Lung (tissue), 12 donors: Measurements from ENCODE around the gene REC8. TPM values are rescaled to one million over a fixed set of nuclear protein-coding genes. Genes with fewer than 3 reads are reported as not detected.

Source experiments
- ATAC-seq: fragments of 200-7000 bp; cut with Tn5 transposase; one replicate; pipeline ENCODE4 v1.9.1; 2020; ENCODE audit warnings: moderate number of reproducible peaks; ENCODE audit not compliant: insufficient read depth, low FRiP score
- DNase-seq, 3 donors: peaks; one replicate each; pipeline ENCODE4 v3.0.0-alpha.2; 2013 to 2017
- H3K27ac ChIP-seq, 2 donors: one replicate each; pipeline ENCODE4 v1.5.1; 2013; ENCODE audit warnings: mild to moderate bottlenecking in 2 of 2, moderate library complexity in 2 of 2, control low read depth in 1 of 2, inconsistent platforms in 1 of 2, low read depth in 1 of 2, low read length in 1 of 2
- H3K27me3 ChIP-seq, 3 donors: one replicate each; pipeline ENCODE4 v1.5.1; 2013; ENCODE audit warnings: low read length in 2 of 3; ENCODE audit not compliant: control insufficient read depth in 3 of 3, insufficient read depth in 3 of 3
- H3K36me3 ChIP-seq, 4 donors: one replicate each; pipeline ENCODE4 v1.5.1; 2013; ENCODE audit warnings: low read length in 4 of 4, mild to moderate bottlenecking in 1 of 4, moderate library complexity in 1 of 4; ENCODE audit not compliant: control insufficient read depth in 4 of 4, insufficient read depth in 4 of 4
- H3K4me1 ChIP-seq, 5 donors: one replicate each; pipeline ENCODE4 v1.5.1; 2013; ENCODE audit warnings: low read length in 5 of 5, mild to moderate bottlenecking in 2 of 5, moderate library complexity in 1 of 5; ENCODE audit not compliant: control insufficient read depth in 5 of 5, insufficient read depth in 5 of 5
- H3K4me3 ChIP-seq: one replicate; pipeline ENCODE4 v1.5.1; 2013; ENCODE audit warnings: mild to moderate bottlenecking, control low read depth, moderate library complexity
- H3K9ac ChIP-seq, 2 donors: one replicate each; pipeline ENCODE4 v1.5.1; 2013; ENCODE audit warnings: low read length in 2 of 2, control low read depth in 1 of 2; ENCODE audit not compliant: insufficient read depth in 1 of 2
- H3K9me3 ChIP-seq, 4 donors: one replicate each; pipeline ENCODE4 v1.5.1; 2013; ENCODE audit warnings: low read length in 3 of 4, mild to moderate bottlenecking in 1 of 4, moderate library complexity in 1 of 4; ENCODE audit not compliant: control insufficient read depth in 4 of 4, insufficient read depth in 3 of 4
- WGBS, 2 donors: extraction: QIAGEN DNeasy Blood & Tissue Kit; methylation state at CpG; one replicate each; pipeline ENCODE4 v1.1.7; 2013; 5-methylcytosine and 5-hydroxymethylcytosine counted together
- polyA plus RNA-seq, 2 donors: library from polyadenylated mRNA; stranded (reverse); fragments of 200-250 nt; gene quantifications; one replicate each; pipeline ENCODE4 v1.2.1, GENCODE V29; 2013
- total RNA-seq, 2 donors: library from RNA; depleted of rRNA in 1 of 2; stranded (reverse); fragments of >200 nt in 1 of 2; gene quantifications; one replicate each; pipeline ENCODE4 v1.2.1, GENCODE V29; 2014 to 2021
- TF ChIP-seq, protein P1 (sequence below): IDR thresholded peaks from 2 replicates; pipeline ENCODE4 v1.5.1; 2012; ENCODE audit warnings: mild to moderate bottlenecking; ENCODE audit errors: control extremely low read depth, extremely low read depth
- donor health status: control.
- donor health status: control.
- donor health status: Bipolar disorder and iron deficiency.
- donor health status: healthy.
- donor health status: DM: yes; HTN: yes; CAD: no.

Gene REC8
- total and polyA plus RNA-seq, 4 donors, result 13.3 to 48.1 (median 29.5) TPM

DNA sequence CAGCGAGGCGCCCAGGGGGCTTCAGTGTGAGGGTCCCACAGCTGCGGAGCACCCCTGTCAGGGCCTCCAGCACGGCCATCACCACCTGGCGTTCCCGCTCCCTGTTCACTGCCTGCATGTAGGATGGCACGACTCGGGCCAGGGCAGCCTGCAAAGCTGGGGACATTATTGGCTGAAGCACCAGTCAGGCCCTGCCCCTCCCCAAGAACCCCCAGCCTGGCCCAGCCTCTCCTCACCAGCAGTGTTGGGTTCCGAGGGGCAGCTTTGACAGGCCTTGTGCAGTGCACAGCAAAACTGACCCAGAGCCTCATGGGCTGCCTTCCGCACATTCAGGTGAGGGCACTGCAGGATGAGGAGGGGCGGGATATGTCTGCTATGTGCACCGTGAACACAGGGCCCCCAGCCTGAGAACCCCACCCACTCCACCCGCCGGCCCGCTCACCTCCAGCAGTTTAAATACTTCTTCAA is 11.2 kb downstream of the REC8 start:
- Histone ChIP-seq H3K9ac (no peak overlapping the region), H3K27me3 (no peaks in the 10 kb centered on the region), H3K36me3 (peaks cover 23 to 78% (median 28%) of the 10 kb centered on the region in 4 donors), H3K4me3 (no peak overlapping the region), H3K4me1 (peaks cover 0 to 7% (median 5%) of the 10 kb centered on the region in 5 donors), H3K27ac (no peak overlapping the region), H3K9me3 (no peaks in the 10 kb centered on the region)
- TF ChIP-seq, protein P1, sequence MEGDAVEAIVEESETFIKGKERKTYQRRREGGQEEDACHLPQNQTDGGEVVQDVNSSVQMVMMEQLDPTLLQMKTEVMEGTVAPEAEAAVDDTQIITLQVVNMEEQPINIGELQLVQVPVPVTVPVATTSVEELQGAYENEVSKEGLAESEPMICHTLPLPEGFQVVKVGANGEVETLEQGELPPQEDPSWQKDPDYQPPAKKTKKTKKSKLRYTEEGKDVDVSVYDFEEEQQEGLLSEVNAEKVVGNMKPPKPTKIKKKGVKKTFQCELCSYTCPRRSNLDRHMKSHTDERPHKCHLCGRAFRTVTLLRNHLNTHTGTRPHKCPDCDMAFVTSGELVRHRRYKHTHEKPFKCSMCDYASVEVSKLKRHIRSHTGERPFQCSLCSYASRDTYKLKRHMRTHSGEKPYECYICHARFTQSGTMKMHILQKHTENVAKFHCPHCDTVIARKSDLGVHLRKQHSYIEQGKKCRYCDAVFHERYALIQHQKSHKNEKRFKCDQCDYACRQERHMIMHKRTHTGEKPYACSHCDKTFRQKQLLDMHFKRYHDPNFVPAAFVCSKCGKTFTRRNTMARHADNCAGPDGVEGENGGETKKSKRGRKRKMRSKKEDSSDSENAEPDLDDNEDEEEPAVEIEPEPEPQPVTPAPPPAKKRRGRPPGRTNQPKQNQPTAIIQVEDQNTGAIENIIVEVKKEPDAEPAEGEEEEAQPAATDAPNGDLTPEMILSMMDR, result no peak
- ATAC-seq, result no peak
- 90 to 95% methylated on average over 15 of the region's 15 CpGs for WGBS, 2 donors
- DNase-seq, result no peak

DNA sequence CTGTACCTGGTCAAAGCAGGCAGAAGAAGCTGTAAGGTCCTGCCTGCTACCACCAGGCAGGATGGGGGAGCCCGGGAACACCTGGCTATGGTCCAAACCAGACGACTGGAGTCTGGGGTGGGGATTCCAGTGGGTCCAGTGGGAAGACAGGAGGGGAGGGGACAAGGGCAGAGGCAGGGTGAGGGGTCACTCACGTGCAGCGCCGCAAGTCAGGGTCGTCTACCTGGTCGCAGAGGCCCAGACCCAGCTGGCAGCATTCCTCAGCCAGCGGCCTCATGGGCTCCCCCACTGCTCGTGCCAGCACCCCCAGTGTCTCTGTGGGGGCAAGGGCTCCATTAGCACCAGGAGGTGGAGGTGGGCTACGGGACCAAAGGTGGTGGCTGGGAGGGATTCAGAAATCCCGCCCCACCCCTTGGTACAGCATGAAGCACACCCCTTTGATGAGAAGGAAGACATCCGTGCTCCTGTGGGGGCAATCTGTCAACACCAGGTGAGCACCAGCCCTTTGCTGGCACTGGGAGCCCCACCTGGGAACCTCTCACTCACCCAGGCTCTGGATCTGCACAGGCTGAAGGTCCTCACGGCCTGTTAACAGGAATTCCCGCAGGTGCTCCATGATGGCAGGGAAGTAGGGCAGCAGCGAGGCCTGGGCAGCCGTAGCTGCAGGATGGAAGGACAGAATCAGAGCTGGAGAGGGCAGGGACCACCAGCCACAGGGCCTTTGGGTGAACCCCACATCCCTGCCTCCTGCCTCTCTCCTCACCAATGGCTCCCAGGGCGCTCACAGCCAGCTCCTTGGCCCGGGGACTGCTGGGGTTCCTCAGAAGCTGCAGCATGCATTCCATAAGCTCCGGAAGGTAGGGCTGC is 12.5 kb downstream of the REC8 start:
- ATAC-seq (no peak), DNase-seq (no peak)
- Histone ChIP-seq H3K27ac (no peak overlapping the region), H3K4me3 (no peak overlapping the region), H3K36me3 (peaks cover 23 to 66% (median 28%) of the 10 kb centered on the region in 4 donors), H3K9ac (no peak overlapping the region), H3K4me1 (peaks cover 0 to 8% (median 5%) of the 10 kb centered on the region in 5 donors), H3K9me3 (no peaks in the 10 kb centered on the region), H3K27me3 (no peaks in the 10 kb centered on the region)
- 91 to 92% methylated on average over 19 of the region's 19 CpGs for WGBS, 2 donors
- TF ChIP-seq, protein P1, result no peak

DNA sequence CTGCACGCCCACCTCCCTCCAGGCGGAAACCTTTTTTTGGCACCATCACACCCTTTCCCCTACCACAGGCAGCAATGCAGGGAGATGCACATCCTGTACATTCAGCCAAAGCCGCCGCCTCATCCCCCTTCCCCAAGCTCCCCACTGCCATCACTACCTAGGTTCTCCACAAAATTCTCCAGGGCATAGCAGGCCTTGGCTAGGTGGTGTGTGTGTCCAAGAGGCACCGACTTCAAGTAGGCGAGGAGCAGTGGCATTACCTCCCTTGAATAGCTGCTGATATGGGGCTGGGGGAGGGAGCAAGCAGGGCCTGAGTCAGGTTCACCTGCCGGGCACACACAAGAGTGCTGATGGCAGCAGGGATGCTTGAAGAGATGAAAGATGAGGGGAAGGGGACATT is 13.1 kb downstream of the REC8 start:
- H3K9ac ChIP-seq, result no peak overlapping the region
- H3K36me3 ChIP-seq, result peaks cover 23 to 59% (median 28%) of the 10 kb centered on the region in 4 donors
- H3K4me3 ChIP-seq, result no peak overlapping the region
- no peaks in the 10 kb centered on the region for H3K27me3 ChIP-seq
- 97% methylated on average over 7 of the region's 7 CpGs for WGBS, 2 donors
- TF ChIP-seq, protein P1, result no peak
- H3K9me3 ChIP-seq, result no peaks in the 10 kb centered on the region
- ATAC-seq (no peak), DNase-seq (no peak)
- no peak overlapping the region for H3K27ac ChIP-seq
- H3K4me1 ChIP-seq, result peaks cover 0 to 8% (median 5%) of the 10 kb centered on the region in 5 donors
